Hepatic stellate cell (primary cell): ENCODE data around the gene FOXR2.

Experiments
- DNase-seq: peaks from one replicate; pipeline ENCODE4 v3.0.0; 2011; ENCODE audit warnings: low spot score

Gene FOXR2

GRCh38 chrX:55623100-55623499, at the start of gene FOXR2:
Gene FOXR2, plus strand, starts transcription at chrX:55623400. Its CDS starts 312 bp downstream, at chrX:55623712.
- DNase-seq = no peak

GRCh38 chrX:55579115-55579514, 44.1 kb upstream of the FOXR2 start:
- no peak for DNase-seq

- DNase-seq = no peak
Observed at GRCh38 chrX:55582447-55582846, 40.8 kb upstream of the FOXR2 start.

GRCh38 chrX:55593296-55593695, 29.9 kb upstream of the FOXR2 start:
- no peak for DNase-seq

- DNase-seq = no peak
Observed at GRCh38 chrX:55593756-55594257, 29.4 kb upstream of the FOXR2 start.

- DNase-seq = no peak
Observed at GRCh38 chrX:55598333-55598732, 24.9 kb upstream of the FOXR2 start.

- DNase-seq = no peak
Observed at GRCh38 chrX:55619547-55619946, 3.7 kb upstream of the FOXR2 start.

GRCh38 chrX:55624403-55624802, 1.2 kb downstream of the FOXR2 start:
- no peak for DNase-seq

- no peak for DNase-seq
Observed at GRCh38 chrX:55636109-55636508, 12.9 kb downstream of the FOXR2 start.

- no peak for DNase-seq
Observed at GRCh38 chrX:55638933-55639332, 15.7 kb downstream of the FOXR2 start.

- no peak for DNase-seq
Observed at GRCh38 chrX:55640854-55641253, 17.7 kb downstream of the FOXR2 start.

- DNase-seq = no peak
Observed at GRCh38 chrX:55648434-55648833, 25.2 kb downstream of the FOXR2 start.

- DNase-seq = no peak
Observed at GRCh38 chrX:55659931-55660330, 36.7 kb downstream of the FOXR2 start.

- no peak for DNase-seq
Observed at GRCh38 chrX:55663584-55663983, 40.4 kb downstream of the FOXR2 start.

GRCh38 chrX:55668084-55668483, 44.9 kb downstream of the FOXR2 start:
- DNase-seq = no peak
